OCI-LY1 (cell line): ENCODE results near the gene METTL25.

Experiments used
- H2AFZ ChIP-seq: fragments of 200-600 bp; sonication (generic), shearing (Covaris generic); 2 replicates; pipeline ENCODE4 v1.6.0; 2014; ENCODE audit warnings: antibody characterized with exemption, mild to moderate bottlenecking, low read length
- H3F3A ChIP-seq: fragments of 200-600 bp; sonication (generic), shearing (Covaris generic); 2 replicates; pipeline ENCODE4 v1.6.0; 2014; ENCODE audit warnings: mild to moderate bottlenecking, antibody characterized with exemption, low read length, moderate library complexity; ENCODE audit not compliant: insufficient read depth
- H3K27ac ChIP-seq: fragments of 200-600 bp; sonication (generic); 2 replicates; pipeline ENCODE4 v1.5.1; 2014; ENCODE audit warnings: low read length, mixed run types, mild to moderate bottlenecking, low read depth; ENCODE audit not compliant: poor library complexity, severe bottlenecking
- H3K27me3 ChIP-seq: fragments of 200-600 bp; sonication (generic); 2 replicates; pipeline ENCODE4 v1.6.0; 2014; ENCODE audit warnings: antibody characterized with exemption, mild to moderate bottlenecking, low read length, moderate library complexity; ENCODE audit not compliant: insufficient read depth
- H3K36me3 ChIP-seq: fragments of 200-600 bp; sonication (generic); 2 replicates; pipeline ENCODE4 v1.6.1; 2014; ENCODE audit warnings: mild to moderate bottlenecking, antibody characterized with exemption, low read length, moderate library complexity, mixed read lengths; ENCODE audit not compliant: insufficient read depth
- H3K4me1 ChIP-seq: fragments of 200-600 bp; sonication (generic); 2 replicates; pipeline ENCODE4 v1.5.1; 2014; ENCODE audit warnings: mild to moderate bottlenecking, low read length, moderate library complexity; ENCODE audit not compliant: insufficient read depth, severe bottlenecking
- H3K4me2 ChIP-seq: fragments of 200-600 bp; sonication (generic), shearing (Covaris generic); 2 replicates; pipeline ENCODE4 v1.6.1; 2014; ENCODE audit warnings: low read length
- H3K4me3 ChIP-seq: fragments of 200-600 bp; sonication (generic); 2 replicates; pipeline ENCODE4 v1.5.1; 2014; ENCODE audit warnings: low read length, low read depth, mild to moderate bottlenecking, mixed read lengths; ENCODE audit not compliant: poor library complexity, severe bottlenecking
- H3K79me2 ChIP-seq: fragments of 200-600 bp; shearing (Covaris generic); 2 replicates; pipeline ENCODE4 v1.6.1; 2016; ENCODE audit warnings: mixed run types, low read length, mixed read lengths; ENCODE audit not compliant: insufficient read depth
- H3K9ac ChIP-seq: fragments of 200-600 bp; sonication (generic), shearing (Covaris generic); 2 replicates; pipeline ENCODE4 v1.6.1; 2014; ENCODE audit warnings: mild to moderate bottlenecking, low read length, mixed read lengths
- H3K9me2 ChIP-seq: fragments of 200-600 bp; sonication (generic), shearing (Covaris generic); 2 replicates; pipeline ENCODE4 v1.6.1; 2014; ENCODE audit warnings: low read depth, mild to moderate bottlenecking, low read length, mixed read lengths
- H3K9me3 ChIP-seq: fragments of 200-600 bp; shearing (Covaris generic); 2 replicates; pipeline ENCODE4 v1.6.1; 2014; ENCODE audit warnings: low read length, mixed read lengths
- H4K20me1 ChIP-seq: fragments of 200-600 bp; sonication (generic), shearing (Covaris generic); 2 replicates; pipeline ENCODE4 v1.6.0; 2016; ENCODE audit warnings: mild to moderate bottlenecking, low read length; ENCODE audit not compliant: insufficient read depth
- EZH2 ChIP-seq: fragments of 200-600 bp; sonication (generic), shearing (Covaris generic); IDR thresholded peaks from 2 replicates; pipeline ENCODE4 v1.8.0; 2017; ENCODE audit warnings: borderline replicate concordance, mixed run types, mild to moderate bottlenecking, antibody characterized with exemption, low read length, moderate library complexity, mixed read lengths
- TF ChIP-seq, protein P1 (sequence below): fragments of 200-600 bp; sonication (generic), shearing (Covaris generic); IDR thresholded peaks from 2 replicates; pipeline ENCODE4 v1.5.1; 2017; ENCODE audit warnings: mild to moderate bottlenecking, antibody characterized with exemption, low read length, moderate library complexity, mixed read lengths

METTL25 gene

DNA sequence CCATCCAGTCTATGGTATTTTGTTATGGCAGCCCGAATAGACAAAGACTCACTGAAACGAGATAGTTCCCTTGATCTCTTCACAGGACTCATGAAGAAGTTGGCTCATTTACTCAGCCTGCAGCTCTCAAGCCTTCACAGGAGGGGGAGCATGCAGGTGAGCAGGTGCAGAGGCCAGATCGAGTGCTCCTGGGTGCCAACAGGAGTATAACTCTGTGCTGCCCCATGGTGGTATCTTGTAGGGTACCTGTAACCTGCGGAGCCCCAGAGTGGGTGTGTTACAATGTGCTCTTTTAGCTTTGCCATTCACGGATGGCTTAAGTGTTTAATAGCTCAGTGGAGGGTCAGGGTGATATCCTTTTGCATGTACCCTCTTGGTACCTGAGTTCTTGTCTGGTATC lies 159.5 kb downstream of the METTL25 start:
- Histone ChIP-seq H3K4me1 (no peaks in the 10 kb centered on the region), H3K4me2 (no peak overlapping the region), H3K9me3 (no peaks in the 10 kb centered on the region)

DNA sequence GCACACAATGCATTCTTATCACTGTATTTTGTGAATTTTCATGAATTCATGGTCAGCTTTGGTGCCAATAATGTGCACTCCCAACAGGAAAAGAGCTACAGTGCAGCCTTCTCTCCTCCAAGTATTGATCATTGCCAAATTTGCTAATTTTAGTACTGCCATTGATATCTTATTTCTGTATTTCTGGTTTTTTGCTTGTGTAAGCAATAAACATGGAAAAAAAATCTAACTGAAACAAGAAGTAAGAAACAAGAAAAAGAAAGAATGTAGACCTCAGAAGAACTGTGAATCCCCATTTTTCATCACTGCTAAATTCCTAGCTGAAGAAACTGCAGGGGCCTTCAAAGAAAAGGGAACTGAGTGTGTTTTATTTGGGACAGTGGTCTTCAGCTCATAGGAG lies 161.2 kb downstream of the METTL25 start:
- no peak overlapping the region for H2AFZ ChIP-seq
- H3K36me3 ChIP-seq, result no peaks in the 10 kb centered on the region
- no peaks in the 10 kb centered on the region for H3F3A ChIP-seq
- H3K4me2 ChIP-seq, result no peak overlapping the region
- H3K4me3 ChIP-seq, result no peak overlapping the region
- no peaks in the 10 kb centered on the region for H4K20me1 ChIP-seq
- H3K79me2 ChIP-seq, result no peaks in the 10 kb centered on the region
- no peak overlapping the region for H3K9ac ChIP-seq
- no peaks in the 10 kb centered on the region for H3K27me3 ChIP-seq
- H3K27ac ChIP-seq, result no peak overlapping the region
- H3K9me3 ChIP-seq, result no peaks in the 10 kb centered on the region
- TF ChIP-seq, protein P1, sequence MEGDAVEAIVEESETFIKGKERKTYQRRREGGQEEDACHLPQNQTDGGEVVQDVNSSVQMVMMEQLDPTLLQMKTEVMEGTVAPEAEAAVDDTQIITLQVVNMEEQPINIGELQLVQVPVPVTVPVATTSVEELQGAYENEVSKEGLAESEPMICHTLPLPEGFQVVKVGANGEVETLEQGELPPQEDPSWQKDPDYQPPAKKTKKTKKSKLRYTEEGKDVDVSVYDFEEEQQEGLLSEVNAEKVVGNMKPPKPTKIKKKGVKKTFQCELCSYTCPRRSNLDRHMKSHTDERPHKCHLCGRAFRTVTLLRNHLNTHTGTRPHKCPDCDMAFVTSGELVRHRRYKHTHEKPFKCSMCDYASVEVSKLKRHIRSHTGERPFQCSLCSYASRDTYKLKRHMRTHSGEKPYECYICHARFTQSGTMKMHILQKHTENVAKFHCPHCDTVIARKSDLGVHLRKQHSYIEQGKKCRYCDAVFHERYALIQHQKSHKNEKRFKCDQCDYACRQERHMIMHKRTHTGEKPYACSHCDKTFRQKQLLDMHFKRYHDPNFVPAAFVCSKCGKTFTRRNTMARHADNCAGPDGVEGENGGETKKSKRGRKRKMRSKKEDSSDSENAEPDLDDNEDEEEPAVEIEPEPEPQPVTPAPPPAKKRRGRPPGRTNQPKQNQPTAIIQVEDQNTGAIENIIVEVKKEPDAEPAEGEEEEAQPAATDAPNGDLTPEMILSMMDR, result no peak
- TF ChIP-seq EZH2, result no peak
- no peaks in the 10 kb centered on the region for H3K9me2 ChIP-seq
- H3K4me1 ChIP-seq, result no peaks in the 10 kb centered on the region

More for the DNA sequence above, 159.5 kb downstream of the METTL25 start:
- no peaks in the 10 kb centered on the region for H3K9me2 ChIP-seq
- no peaks in the 10 kb centered on the region for H3K36me3 ChIP-seq
- H3K27me3 ChIP-seq, result no peaks in the 10 kb centered on the region
- no peak overlapping the region for H3K9ac ChIP-seq
- no peak overlapping the region for H2AFZ ChIP-seq
- H3K79me2 ChIP-seq, result no peaks in the 10 kb centered on the region
- no peak for TF ChIP-seq EZH2
- TF ChIP-seq, protein P1, result peak; percentile 26; the same call in 1 of the 2 replicates
- no peak overlapping the region for H3K4me3 ChIP-seq
- no peaks in the 10 kb centered on the region for H3F3A ChIP-seq
- H3K27ac ChIP-seq, result no peak overlapping the region
- no peaks in the 10 kb centered on the region for H4K20me1 ChIP-seq

DNA sequence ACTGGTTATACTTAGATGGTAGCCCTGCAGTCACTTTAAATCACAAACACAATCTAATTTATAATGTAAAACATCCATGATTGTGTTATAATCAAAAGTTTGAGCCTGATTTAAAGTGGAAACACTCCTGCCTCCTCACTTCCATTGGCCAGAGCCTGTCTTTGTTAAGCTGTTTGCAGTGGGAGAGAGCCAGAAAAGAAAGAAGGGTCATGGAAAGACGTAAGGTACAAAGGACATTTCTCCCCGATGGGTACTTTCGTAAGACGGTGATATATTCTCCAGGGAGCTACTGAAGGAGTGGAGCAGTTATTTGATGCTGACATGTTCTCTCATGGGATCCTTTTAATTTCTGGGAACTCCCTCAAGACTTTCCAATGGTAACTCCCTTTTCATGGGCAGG lies 164.0 kb downstream of the METTL25 start:
- no peaks in the 10 kb centered on the region for H3F3A ChIP-seq
- no peaks in the 10 kb centered on the region for H3K4me1 ChIP-seq
- H4K20me1 ChIP-seq, result no peaks in the 10 kb centered on the region
- no peak overlapping the region for H3K4me2 ChIP-seq
- no peaks in the 10 kb centered on the region for H3K27me3 ChIP-seq
- H3K79me2 ChIP-seq, result no peaks in the 10 kb centered on the region
- H3K9me2 ChIP-seq, result no peaks in the 10 kb centered on the region
- H3K27ac ChIP-seq, result no peak overlapping the region
- H3K9ac ChIP-seq, result no peak overlapping the region
- no peak overlapping the region for H2AFZ ChIP-seq
- H3K36me3 ChIP-seq, result no peaks in the 10 kb centered on the region
- H3K4me3 ChIP-seq, result no peak overlapping the region
- TF ChIP-seq EZH2, result no peak
- TF ChIP-seq, protein P1, result no peak
- H3K9me3 ChIP-seq, result no peaks in the 10 kb centered on the region
